ENCODE data around the gene ZC2HC1C.

DNA sequence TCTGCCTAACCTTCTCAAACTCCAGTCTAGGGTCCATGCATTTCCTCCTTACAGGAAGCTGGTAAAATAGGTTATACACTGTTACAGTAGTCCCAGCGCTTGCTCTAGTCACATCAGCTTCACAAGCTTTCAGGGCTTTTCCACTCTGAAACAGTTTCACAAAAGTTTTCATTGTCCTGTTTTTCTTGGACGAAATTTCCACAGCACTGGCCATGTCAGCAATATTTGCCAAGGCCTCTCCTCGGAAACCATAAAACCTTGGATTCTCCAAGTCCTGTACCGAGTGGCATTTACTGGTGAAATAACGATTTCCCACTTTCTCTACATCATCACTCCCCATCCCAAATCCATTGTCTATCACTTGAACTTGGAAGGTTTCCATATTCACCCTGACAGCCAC lies 20.3 kb upstream of the ZC2HC1C start:
- TF ChIP-seq, protein P1, sequence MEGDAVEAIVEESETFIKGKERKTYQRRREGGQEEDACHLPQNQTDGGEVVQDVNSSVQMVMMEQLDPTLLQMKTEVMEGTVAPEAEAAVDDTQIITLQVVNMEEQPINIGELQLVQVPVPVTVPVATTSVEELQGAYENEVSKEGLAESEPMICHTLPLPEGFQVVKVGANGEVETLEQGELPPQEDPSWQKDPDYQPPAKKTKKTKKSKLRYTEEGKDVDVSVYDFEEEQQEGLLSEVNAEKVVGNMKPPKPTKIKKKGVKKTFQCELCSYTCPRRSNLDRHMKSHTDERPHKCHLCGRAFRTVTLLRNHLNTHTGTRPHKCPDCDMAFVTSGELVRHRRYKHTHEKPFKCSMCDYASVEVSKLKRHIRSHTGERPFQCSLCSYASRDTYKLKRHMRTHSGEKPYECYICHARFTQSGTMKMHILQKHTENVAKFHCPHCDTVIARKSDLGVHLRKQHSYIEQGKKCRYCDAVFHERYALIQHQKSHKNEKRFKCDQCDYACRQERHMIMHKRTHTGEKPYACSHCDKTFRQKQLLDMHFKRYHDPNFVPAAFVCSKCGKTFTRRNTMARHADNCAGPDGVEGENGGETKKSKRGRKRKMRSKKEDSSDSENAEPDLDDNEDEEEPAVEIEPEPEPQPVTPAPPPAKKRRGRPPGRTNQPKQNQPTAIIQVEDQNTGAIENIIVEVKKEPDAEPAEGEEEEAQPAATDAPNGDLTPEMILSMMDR (IDR thresholded peaks at IDR 0.05), result no peak
- TF ChIP-seq POLR2A (IDR thresholded peaks at IDR 0.05), result no peak
